ENCODE results near the gene RYR1.

DNA sequence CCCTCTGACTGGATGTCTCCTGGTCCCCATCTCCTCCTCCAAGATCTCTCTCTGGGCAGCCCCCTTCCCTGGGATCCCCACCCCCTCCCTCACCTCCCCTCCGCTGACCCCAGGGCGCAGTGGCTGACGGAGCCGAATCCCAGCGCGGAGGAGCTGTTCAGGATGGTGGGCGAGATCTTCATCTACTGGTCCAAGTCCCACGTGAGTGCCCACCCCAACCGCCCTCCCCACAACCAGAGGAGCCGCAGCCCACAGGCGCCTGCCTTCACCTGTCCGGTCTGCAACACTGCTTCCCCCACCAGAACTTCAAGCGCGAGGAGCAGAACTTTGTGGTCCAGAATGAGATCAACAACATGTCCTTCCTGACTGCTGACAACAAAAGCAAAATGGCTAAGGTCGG is 89.4 kb downstream of the RYR1 start:
- TF ChIP-seq, protein P1, sequence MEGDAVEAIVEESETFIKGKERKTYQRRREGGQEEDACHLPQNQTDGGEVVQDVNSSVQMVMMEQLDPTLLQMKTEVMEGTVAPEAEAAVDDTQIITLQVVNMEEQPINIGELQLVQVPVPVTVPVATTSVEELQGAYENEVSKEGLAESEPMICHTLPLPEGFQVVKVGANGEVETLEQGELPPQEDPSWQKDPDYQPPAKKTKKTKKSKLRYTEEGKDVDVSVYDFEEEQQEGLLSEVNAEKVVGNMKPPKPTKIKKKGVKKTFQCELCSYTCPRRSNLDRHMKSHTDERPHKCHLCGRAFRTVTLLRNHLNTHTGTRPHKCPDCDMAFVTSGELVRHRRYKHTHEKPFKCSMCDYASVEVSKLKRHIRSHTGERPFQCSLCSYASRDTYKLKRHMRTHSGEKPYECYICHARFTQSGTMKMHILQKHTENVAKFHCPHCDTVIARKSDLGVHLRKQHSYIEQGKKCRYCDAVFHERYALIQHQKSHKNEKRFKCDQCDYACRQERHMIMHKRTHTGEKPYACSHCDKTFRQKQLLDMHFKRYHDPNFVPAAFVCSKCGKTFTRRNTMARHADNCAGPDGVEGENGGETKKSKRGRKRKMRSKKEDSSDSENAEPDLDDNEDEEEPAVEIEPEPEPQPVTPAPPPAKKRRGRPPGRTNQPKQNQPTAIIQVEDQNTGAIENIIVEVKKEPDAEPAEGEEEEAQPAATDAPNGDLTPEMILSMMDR (conservative IDR thresholded peaks at IDR 0.05; ENCODE audit: low read length), result no peak
- no peak for TF ChIP-seq EZH2phosphoT487 (IDR thresholded peaks at IDR 0.05; ENCODE audit: borderline replicate concordance)

Measured in Loucy (cell line).